Measurements from ENCODE around the gene UBXN11.
A peak's percentile ranks its signal among the peaks of the same experiment; 100 is the strongest.

Gene UBXN11

DNA sequence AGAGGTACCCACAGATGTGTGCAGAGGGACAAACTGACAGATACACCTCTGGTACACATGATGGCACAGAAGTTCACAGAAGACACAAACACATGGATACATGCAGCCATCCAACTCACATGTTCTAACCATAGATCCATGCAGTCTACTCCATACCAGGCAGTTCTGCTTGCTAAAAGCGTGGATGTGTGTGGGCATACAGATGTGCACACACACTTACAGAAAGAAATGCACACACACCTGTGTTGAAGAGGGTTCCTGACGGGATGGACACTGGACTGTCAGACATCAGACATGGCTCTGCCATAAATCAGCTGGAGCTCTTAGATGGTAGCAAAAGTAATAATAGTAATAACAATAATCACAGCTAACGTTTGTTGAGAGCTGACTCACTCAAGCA is 18.1 kb upstream of the UBXN11 start:
- TF ChIP-seq, protein P1, sequence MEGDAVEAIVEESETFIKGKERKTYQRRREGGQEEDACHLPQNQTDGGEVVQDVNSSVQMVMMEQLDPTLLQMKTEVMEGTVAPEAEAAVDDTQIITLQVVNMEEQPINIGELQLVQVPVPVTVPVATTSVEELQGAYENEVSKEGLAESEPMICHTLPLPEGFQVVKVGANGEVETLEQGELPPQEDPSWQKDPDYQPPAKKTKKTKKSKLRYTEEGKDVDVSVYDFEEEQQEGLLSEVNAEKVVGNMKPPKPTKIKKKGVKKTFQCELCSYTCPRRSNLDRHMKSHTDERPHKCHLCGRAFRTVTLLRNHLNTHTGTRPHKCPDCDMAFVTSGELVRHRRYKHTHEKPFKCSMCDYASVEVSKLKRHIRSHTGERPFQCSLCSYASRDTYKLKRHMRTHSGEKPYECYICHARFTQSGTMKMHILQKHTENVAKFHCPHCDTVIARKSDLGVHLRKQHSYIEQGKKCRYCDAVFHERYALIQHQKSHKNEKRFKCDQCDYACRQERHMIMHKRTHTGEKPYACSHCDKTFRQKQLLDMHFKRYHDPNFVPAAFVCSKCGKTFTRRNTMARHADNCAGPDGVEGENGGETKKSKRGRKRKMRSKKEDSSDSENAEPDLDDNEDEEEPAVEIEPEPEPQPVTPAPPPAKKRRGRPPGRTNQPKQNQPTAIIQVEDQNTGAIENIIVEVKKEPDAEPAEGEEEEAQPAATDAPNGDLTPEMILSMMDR (IDR thresholded peaks at IDR 0.05; ENCODE audit: low read depth, low read length, missing control alignments) = no peak
- H3K4me3 ChIP-seq (replicated peaks; ENCODE audit: low read depth, low read length) = no peak overlapping the region
- DNase-seq (ENCODE audit: extremely low read depth, low read depth) = no peak

DNA sequence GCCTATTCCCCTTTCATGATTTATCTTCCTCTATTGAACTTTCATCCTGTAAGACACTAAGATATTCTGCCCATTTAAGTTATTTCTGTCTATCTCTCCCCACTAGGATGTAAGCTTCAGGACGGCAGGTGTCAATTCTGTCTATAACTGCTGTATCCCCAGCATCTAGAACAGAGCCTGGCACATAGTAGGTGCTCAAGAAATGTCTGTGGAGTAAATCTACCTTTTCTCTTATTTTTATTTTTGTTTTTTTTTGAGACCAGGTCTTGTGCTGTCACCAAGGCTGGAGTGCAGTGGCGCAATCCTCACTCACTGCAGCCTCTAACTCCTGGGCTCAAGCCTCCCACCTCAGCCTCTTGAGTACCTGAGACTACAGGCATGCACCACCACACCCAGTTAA is 16.9 kb upstream of the UBXN11 start:
- H3K4me3 ChIP-seq (replicated peaks; ENCODE audit: low read depth, low read length) = no peak overlapping the region
- TF ChIP-seq, protein P1 (IDR thresholded peaks at IDR 0.05; ENCODE audit: low read depth, low read length, missing control alignments) = no peak
- DNase-seq (ENCODE audit: extremely low read depth, low read depth) = no peak

DNA sequence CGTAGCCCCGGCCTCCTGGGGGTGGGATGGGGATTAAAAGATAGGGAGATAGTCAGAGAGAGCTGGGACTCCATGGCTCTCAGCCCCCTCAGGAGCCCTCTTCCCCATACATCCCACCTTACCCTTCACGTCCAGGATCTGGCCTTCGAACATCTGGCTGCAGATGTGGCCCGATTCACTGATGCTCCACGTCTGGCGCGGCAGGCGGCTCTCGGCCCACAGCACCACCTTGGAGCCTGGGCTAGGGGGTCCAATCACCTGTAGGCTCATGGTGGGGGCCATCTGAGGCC is 15.6 kb upstream of the UBXN11 start:
- TF ChIP-seq, protein P1 (IDR thresholded peaks at IDR 0.05; ENCODE audit: low read depth, low read length, missing control alignments) = no peak
- DNase-seq (ENCODE audit: extremely low read depth, low read depth) = no peak
- H3K4me3 ChIP-seq (replicated peaks; ENCODE audit: low read depth, low read length) = no peak overlapping the region

DNA sequence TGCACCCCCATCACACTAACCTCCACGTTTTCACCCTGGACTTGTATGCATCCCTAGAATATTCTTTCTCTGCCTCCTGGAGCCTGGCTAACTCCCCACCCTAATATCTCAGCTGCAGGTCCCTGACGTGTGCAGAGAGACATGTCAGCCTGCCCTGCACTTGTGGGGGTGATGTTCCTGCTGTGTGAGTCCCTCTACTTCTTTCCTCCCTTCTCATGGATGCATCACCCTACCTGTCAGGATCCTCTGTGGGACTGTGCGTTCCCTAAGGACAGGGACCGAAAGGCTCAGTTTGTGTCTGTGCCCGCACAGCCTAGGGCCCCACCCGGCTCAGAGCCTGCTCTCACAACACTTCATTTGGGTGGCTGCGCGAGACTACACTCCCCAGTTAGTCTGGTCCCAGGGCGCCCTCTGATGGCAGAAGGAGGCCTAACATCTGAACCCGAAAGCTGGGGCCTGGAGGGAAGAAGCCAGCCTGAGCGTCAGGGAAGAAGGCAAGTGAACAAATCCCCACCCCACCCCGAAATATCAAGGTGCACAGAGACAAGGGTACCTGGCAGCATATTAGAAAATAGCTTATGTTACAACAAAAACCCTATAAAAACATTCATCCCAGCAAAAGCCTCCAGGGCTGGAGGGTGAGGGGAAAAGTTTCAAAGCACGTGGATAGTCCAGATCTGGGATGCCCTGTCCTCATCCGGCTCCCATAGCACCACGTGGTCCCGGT is 15.0 kb upstream of the UBXN11 start:
- H3K4me3 ChIP-seq (replicated peaks; ENCODE audit: low read depth, low read length) = no peak overlapping the region

DNA sequence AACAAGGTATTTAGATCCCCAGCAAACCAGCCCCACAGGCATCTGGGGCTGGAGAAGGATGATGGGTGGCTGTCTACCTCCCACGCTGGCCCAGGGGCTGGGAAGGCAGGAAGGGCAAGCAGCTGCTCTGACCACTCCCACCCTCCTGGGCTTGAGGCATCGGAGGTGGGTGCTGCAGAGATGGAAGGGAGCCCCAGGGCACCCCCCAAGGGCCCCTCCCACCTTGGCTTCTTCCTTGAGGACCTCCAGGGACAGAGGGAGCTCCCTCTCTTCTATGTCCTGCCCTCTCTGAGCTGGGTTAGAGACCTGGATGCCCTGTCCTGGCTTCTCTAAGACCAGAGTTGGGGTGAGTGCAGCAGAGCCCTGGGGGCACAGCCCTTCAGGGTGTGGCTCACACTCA is 14.5 kb upstream of the UBXN11 start:
- H3K4me3 ChIP-seq (replicated peaks; ENCODE audit: low read depth, low read length) = no peak overlapping the region
- TF ChIP-seq, protein P1 (IDR thresholded peaks at IDR 0.05; ENCODE audit: low read depth, low read length, missing control alignments) = no peak
- DNase-seq (ENCODE audit: extremely low read depth, low read depth) = no peak

More for the DNA sequence above, 15.0 kb upstream of the UBXN11 start:
- peak; percentile 59 for DNase-seq (ENCODE audit: extremely low read depth, low read depth)
- TF ChIP-seq, protein P1 (IDR thresholded peaks at IDR 0.05; ENCODE audit: low read depth, low read length, missing control alignments) = peak; percentile 82

DNA sequence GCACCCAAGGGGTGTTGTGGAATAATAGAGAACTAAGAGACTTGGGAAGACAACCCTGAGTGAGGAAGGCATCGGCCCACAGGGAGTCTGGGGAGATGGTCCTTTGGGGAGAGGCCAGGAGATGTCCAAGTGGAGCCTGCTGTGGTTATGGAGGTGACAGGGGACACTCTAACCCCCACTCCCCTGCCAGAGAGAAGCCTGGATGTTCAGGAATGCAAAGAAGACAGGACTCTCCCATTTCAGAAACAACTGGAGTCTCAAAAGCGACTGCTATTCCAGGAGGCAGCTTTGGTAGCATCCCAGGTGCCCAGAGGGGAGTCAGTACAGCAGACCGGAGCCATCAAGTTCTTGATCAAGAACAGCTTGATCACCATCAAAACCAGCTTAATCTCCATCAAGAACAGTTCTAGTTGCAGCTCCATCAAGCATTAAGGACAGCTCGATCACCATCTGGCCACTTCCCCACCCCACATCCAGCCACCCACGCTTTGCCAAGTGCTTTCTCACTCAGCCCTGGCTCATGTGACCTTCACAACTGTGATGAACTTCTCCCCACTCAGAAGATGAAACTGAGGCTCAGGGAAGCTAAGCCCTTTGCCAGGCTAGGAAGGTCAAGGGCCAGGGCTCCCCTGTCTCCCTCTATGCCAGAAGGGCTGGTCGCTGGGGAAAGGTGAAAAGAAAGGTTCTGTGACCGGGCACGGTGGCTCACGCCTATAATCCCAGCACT is 12.1 kb upstream of the UBXN11 start:
- no peak for DNase-seq (ENCODE audit: extremely low read depth, low read depth)
- TF ChIP-seq, protein P1 (IDR thresholded peaks at IDR 0.05; ENCODE audit: low read depth, low read length, missing control alignments) = no peak
- H3K4me3 ChIP-seq (replicated peaks; ENCODE audit: low read depth, low read length) = no peak overlapping the region

Measured in HFF-Myc (cell line).